HepG2 (cell line): ENCODE data around the gene ZNF213. TPM values are rescaled to one million over a fixed set of nuclear protein-coding genes. Genes with fewer than 3 reads are reported as not detected.

ENCODE experiments used
- CCAR2 ChIP-seq: fragments of 200-400 bp; formaldehyde crosslinking; optimal IDR thresholded peaks from 2 replicates; pipeline ENCODE3; 2018; ENCODE audit warnings: low read depth, mild to moderate bottlenecking, low read length, moderate library complexity
- CHCHD3 ChIP-seq: sonication (generic); formaldehyde crosslinking; IDR thresholded peaks from 2 replicates; pipeline ENCODE4 v1.8.0; 2022; ENCODE audit warnings: mild to moderate bottlenecking, missing genetic modification reagents, moderate library complexity
- DBP ChIP-seq: sonication (generic); formaldehyde crosslinking; IDR thresholded peaks from 2 replicates; pipeline ENCODE4 v1.4.0; 2020; ENCODE audit warnings: missing genetic modification reagents; ENCODE audit errors: not compliant biosample characterization
- HOXA9 ChIP-seq: sonication (generic); formaldehyde crosslinking; IDR thresholded peaks from 2 replicates; pipeline ENCODE4 v1.8.1; 2022; ENCODE audit warnings: missing genetic modification reagents, mild to moderate bottlenecking, moderate library complexity, borderline replicate concordance
- PAX8 ChIP-seq: sonication (generic); formaldehyde crosslinking; IDR thresholded peaks from 2 replicates; pipeline ENCODE4 v1.8.0; 2022; ENCODE audit warnings: mild to moderate bottlenecking, missing genetic modification reagents, borderline replicate concordance
- SCMH1 ChIP-seq: sonication (generic); formaldehyde crosslinking; IDR thresholded peaks from 2 replicates; pipeline ENCODE4 v1.9.0; 2021; ENCODE audit warnings: missing genetic modification reagents, mild to moderate bottlenecking, borderline replicate concordance
- SNRNP70 ChIP-seq: fragments of 200-400 bp; formaldehyde crosslinking; IDR thresholded peaks from 2 replicates; pipeline ENCODE4 v1.6.1; 2017; ENCODE audit warnings: mild to moderate bottlenecking, low read depth, low read length, moderate library complexity
- SOX6 ChIP-seq, 2 experiments: fragments of 450-650 bp in 1 of 2; sonication (generic) in 1 of 2; formaldehyde crosslinking in 1 of 2; IDR thresholded peaks; 2 replicates each; pipeline versions ENCODE4 v1.4.0 to v1.6.1; 2017 to 2020; ENCODE audit warnings: antibody characterized with exemption in 1 of 2, mild to moderate bottlenecking in 1 of 2, missing genetic modification reagents in 1 of 2
- TCF7L2 ChIP-seq: IDR thresholded peaks from 2 replicates; pipeline ENCODE4 v1.6.1; 2011; ENCODE audit warnings: mild to moderate bottlenecking, low read depth, low read length, moderate library complexity
- ZBTB46 ChIP-seq: sonication (generic); formaldehyde crosslinking; IDR thresholded peaks from 2 replicates; pipeline ENCODE4 v1.4.0; 2020; ENCODE audit warnings: mild to moderate bottlenecking, missing genetic modification reagents, borderline replicate concordance
- ZNF550 ChIP-seq: sonication (generic); formaldehyde crosslinking; IDR thresholded peaks from 2 replicates; pipeline ENCODE4 v1.4.0; 2020; ENCODE audit warnings: mild to moderate bottlenecking, missing genetic modification reagents, borderline replicate concordance
- polyA plus RNA-seq, 8 experiments: library from polyadenylated mRNA; depleted of rRNA in 3 of 8; stranded (reverse) in 7 of 8; unstranded in 1 of 8; fragments of >200 nt; fragmentation: Illumina TruSeq in 4 of 8; extraction: Trizol in 4 of 8; gene quantifications; 2 replicates each; pipeline versions ENCODE4 v1.2.1 to v1.2.3, GENCODE V29; 2011 to 2016; ENCODE audit warnings: low read depth in 4 of 8, missing spikeins in 1 of 8, mixed read lengths in 1 of 8; ENCODE audit not compliant: insufficient read depth in 1 of 8
- total RNA-seq, 5 experiments: library from RNA; depleted of rRNA; stranded (reverse); fragments of >200 nt; fragmentation: Illumina TruSeq; extraction: Trizol; gene quantifications; 2 replicates each; pipeline ENCODE4 v1.2.3, GENCODE V29; 2016; ENCODE audit warnings: low read depth in 1 of 5
- TF ChIP-seq, protein P1 (sequence below): sonication (generic); formaldehyde crosslinking; IDR thresholded peaks from 2 replicates; pipeline ENCODE4 v1.4.0; 2020; ENCODE audit warnings: missing genetic modification reagents
- TF ChIP-seq, protein P2 (sequence below): sonication (generic); formaldehyde crosslinking; IDR thresholded peaks from 2 replicates; pipeline ENCODE4 v1.4.0; 2020; ENCODE audit warnings: missing genetic modification reagents
- TF ChIP-seq, protein P3 (sequence below), 2 experiments: IDR thresholded peaks; 2 replicates each; pipeline ENCODE4 v1.6.1; 2011 to 2012; ENCODE audit warnings: low read length in 2 of 2, borderline replicate concordance in 1 of 2, low read depth in 1 of 2, mild to moderate bottlenecking in 1 of 2, moderate library complexity in 1 of 2

Gene ZNF213
- total and polyA plus RNA-seq, 2 of the 13 experiments (the other 11 are each of a cell fraction or from before 2014, with no cell fraction given), result 0.59 to 0.97 TPM

DNA sequence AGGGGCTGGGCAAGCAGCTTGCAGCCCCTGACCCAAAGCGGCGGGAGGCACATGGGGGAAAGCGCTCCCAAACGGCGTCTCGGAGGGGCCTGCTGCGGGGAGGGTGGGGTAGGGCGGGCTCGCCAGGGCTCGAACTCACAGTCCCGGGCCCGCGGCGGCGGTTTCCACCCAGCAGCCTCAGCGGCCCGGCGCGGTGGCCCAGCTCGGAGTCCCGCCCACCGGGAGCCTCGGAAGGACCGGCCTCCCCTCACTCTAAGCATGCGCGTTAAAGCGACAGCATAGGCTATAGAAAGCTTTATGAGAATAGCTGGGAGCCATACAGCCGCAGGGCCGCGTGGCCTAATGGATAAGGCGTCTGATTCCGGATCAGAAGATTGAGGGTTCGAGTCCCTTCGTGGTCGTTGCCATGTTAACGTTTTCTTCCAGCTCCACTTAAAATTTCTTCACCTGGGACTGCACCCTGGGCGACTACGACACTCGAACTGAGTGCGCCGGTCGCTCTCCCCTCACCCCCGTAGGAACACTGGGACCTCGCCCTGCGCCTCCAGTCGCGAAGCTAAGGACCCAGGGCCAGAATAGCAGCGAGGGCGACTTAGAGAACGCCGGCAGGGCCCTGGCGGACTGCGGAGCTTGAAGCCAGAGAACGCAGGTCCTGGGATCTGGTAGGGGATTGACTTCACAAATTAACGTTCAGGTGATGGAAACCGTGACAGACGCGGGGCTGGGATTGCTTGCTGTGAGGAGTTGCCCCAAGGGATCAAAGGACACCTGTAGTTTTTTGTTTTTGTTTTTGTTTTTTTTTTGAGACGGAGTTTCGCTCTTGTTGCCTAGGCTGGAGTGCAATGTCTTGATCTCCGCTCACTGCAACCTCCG is 15.8 kb downstream of the ZNF213 start (continued):
- TF ChIP-seq ZNF550 (CRISPR knock-in tag), result no peak
- TF ChIP-seq, protein P1, sequence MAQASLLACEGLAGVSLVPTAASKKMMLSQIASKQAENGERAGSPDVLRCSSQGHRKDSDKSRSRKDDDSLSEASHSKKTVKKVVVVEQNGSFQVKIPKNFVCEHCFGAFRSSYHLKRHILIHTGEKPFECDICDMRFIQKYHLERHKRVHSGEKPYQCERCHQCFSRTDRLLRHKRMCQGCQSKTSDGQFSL (CRISPR knock-in tag), result 0 out of 2 replicates have a peak, but pooled peaks have one; percentile 34
- TF ChIP-seq CHCHD3, result no peak
- no peak for TF ChIP-seq SNRNP70
- no peak for TF ChIP-seq CCAR2
- no peak for TF ChIP-seq SOX6 (IDR thresholded peaks at IDR 0.05)
- peak; percentile 79 for TF ChIP-seq SOX6 (CRISPR knock-in tag; IDR thresholded peaks at IDR 0.05)
- no peak for TF ChIP-seq TCF7L2
- no peak for TF ChIP-seq ZBTB46 (CRISPR knock-in tag)
- TF ChIP-seq PAX8, result no peak
- no peak for TF ChIP-seq SCMH1 (CRISPR knock-in tag)
- no peak for TF ChIP-seq HOXA9 (CRISPR knock-in tag)
- TF ChIP-seq, protein P2, sequence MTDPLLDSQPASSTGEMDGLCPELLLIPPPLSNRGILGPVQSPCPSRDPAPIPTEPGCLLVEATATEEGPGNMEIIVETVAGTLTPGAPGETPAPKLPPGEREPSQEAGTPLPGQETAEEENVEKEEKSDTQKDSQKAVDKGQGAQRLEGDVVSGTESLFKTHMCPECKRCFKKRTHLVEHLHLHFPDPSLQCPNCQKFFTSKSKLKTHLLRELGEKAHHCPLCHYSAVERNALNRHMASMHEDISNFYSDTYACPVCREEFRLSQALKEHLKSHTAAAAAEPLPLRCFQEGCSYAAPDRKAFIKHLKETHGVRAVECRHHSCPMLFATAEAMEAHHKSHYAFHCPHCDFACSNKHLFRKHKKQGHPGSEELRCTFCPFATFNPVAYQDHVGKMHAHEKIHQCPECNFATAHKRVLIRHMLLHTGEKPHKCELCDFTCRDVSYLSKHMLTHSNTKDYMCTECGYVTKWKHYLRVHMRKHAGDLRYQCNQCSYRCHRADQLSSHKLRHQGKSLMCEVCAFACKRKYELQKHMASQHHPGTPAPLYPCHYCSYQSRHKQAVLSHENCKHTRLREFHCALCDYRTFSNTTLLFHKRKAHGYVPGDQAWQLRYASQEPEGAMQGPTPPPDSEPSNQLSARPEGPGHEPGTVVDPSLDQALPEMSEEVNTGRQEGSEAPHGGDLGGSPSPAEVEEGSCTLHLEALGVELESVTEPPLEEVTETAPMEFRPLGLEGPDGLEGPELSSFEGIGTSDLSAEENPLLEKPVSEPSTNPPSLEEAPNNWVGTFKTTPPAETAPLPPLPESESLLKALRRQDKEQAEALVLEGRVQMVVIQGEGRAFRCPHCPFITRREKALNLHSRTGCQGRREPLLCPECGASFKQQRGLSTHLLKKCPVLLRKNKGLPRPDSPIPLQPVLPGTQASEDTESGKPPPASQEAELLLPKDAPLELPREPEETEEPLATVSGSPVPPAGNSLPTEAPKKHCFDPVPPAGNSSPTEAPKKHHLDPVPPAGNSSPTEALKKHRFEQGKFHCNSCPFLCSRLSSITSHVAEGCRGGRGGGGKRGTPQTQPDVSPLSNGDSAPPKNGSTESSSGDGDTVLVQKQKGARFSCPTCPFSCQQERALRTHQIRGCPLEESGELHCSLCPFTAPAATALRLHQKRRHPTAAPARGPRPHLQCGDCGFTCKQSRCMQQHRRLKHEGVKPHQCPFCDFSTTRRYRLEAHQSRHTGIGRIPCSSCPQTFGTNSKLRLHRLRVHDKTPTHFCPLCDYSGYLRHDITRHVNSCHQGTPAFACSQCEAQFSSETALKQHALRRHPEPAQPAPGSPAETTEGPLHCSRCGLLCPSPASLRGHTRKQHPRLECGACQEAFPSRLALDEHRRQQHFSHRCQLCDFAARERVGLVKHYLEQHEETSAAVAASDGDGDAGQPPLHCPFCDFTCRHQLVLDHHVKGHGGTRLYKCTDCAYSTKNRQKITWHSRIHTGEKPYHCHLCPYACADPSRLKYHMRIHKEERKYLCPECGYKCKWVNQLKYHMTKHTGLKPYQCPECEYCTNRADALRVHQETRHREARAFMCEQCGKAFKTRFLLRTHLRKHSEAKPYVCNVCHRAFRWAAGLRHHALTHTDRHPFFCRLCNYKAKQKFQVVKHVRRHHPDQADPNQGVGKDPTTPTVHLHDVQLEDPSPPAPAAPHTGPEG (CRISPR knock-in tag), result peak; percentile 83
- no peak for TF ChIP-seq DBP (CRISPR knock-in tag)
- TF ChIP-seq, protein P3, sequence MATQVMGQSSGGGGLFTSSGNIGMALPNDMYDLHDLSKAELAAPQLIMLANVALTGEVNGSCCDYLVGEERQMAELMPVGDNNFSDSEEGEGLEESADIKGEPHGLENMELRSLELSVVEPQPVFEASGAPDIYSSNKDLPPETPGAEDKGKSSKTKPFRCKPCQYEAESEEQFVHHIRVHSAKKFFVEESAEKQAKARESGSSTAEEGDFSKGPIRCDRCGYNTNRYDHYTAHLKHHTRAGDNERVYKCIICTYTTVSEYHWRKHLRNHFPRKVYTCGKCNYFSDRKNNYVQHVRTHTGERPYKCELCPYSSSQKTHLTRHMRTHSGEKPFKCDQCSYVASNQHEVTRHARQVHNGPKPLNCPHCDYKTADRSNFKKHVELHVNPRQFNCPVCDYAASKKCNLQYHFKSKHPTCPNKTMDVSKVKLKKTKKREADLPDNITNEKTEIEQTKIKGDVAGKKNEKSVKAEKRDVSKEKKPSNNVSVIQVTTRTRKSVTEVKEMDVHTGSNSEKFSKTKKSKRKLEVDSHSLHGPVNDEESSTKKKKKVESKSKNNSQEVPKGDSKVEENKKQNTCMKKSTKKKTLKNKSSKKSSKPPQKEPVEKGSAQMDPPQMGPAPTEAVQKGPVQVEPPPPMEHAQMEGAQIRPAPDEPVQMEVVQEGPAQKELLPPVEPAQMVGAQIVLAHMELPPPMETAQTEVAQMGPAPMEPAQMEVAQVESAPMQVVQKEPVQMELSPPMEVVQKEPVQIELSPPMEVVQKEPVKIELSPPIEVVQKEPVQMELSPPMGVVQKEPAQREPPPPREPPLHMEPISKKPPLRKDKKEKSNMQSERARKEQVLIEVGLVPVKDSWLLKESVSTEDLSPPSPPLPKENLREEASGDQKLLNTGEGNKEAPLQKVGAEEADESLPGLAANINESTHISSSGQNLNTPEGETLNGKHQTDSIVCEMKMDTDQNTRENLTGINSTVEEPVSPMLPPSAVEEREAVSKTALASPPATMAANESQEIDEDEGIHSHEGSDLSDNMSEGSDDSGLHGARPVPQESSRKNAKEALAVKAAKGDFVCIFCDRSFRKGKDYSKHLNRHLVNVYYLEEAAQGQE (IDR thresholded peaks at IDR 0.05; ENCODE audit: borderline replicate concordance in 1 of 2, low read depth in 1 of 2, low read length in 2 of 2), result no peak
